Spleen (tissue), 7 donors: ENCODE data around the gene RIPK1.

Experiments
- CTCF ChIP-seq, 11 experiments: fragments of 200-600 bp in 7 of 11; fragments of 450-650 bp in 4 of 11; sonication (generic) in 4 of 11; IDR thresholded peaks in 8 of 11; conservative IDR thresholded peaks in 3 of 11; 1 replicate in 7 of 11; 2 replicates in 4 of 11; pipeline versions ENCODE4 v1.4.0 to v1.8.0; 2016 to 2021; ENCODE audit warnings: antibody characterized with exemption in 11 of 11, inconsistent platforms in 4 of 11, mild to moderate bottlenecking in 1 of 11
- POLR2A ChIP-seq, 3 donors: fragments of 450-650 bp; IDR thresholded peaks; one replicate each; pipeline ENCODE4 v1.5.1; 2017; ENCODE audit warnings: antibody characterized with exemption in 3 of 3, mild to moderate bottlenecking in 1 of 3
- POLR2AphosphoS5 ChIP-seq, 3 donors: sonication (generic); formaldehyde crosslinking; IDR thresholded peaks; one replicate each; pipeline ENCODE4 v1.5.1; 2017; ENCODE audit warnings: antibody characterized with exemption in 3 of 3
- donor health status: DM: no; HTN: no; CAD: no; lungs with moderate emphysema.
- donor health status: DM: no; HTN: no; CAD: no.
- donor health status: DM: no; HTN: no; CAD: no.

DNA sequence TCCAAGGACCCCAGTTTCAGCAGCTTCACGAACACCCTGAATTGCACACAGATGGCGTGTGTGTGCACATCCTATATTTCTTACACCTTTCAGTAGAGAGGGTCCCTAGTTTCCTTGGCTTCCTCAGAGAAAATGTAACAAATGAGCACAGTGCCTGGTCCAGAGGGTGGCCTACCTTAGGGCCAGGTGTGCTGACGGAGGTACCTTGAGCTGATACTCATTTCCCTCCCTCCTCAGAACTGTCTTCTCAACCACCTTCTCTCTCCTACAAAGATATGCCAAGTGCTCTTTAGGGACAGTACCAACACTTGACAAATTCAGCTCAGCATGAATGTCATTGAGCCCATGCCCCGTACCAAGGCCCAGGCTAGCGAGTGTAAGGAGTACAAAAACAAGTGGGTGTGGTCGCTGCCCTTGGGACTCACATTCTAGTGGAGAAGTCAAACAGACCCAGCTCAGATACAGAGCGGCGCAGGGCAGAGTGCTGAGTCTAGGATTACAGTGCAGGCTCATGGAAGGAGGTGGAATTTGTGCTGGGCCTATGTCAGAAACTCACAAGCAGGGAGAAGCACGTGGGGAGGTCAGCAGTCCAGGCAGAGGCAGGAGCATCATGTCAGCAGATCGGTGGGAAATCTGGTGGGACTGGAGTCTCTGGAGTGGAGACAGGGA is 40.6 kb downstream of the RIPK1 start:
- TF ChIP-seq CTCF (IDR thresholded peaks at IDR 0.05 in 8 of 11, conservative IDR thresholded peaks at IDR 0.05 in 3 of 11) = no peak
- no peak for TF ChIP-seq POLR2A (IDR thresholded peaks at IDR 0.05)
- no peak for TF ChIP-seq POLR2AphosphoS5 (IDR thresholded peaks at IDR 0.05)
